ENCODE data around the gene SERPINA9.

Gene SERPINA9, protein sequence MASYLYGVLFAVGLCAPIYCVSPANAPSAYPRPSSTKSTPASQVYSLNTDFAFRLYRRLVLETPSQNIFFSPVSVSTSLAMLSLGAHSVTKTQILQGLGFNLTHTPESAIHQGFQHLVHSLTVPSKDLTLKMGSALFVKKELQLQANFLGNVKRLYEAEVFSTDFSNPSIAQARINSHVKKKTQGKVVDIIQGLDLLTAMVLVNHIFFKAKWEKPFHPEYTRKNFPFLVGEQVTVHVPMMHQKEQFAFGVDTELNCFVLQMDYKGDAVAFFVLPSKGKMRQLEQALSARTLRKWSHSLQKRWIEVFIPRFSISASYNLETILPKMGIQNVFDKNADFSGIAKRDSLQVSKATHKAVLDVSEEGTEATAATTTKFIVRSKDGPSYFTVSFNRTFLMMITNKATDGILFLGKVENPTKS

DNA sequence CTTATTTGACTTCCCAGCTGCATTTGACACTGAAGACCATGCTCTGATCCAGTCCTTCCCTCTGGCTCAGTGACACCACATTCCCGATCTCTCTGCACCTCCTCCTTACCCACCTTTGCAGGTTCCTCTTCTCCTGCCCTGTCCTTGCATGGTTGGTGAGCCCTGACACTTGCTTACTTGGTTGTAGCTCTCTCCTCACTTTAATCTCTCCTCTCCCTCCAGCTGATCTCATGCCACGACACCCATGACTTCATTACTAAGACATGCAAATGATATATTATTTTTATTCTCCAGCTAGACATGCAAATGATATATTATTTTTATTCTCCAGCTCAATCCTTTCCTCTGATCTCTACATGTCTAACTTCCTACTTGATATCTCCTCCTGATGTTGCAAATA, at the start of gene SERPINA9:
TSS of gene SERPINA9 (minus strand) at position 175 of the 400 bp plus-strand sequence. CDS start 6,357 bp downstream, outside the sequence.
- Histone ChIP-seq H3K36me3 (no peaks in the 10 kb centered on the region), H4K20me1 (no peaks in the 10 kb centered on the region), H3K4me2 (no peak within 1 kb of the TSS), H3K27me3 (no peaks in the 10 kb centered on the region), H3K27ac (no peak within 1 kb of the TSS), H3K4me3 (no peak within 1 kb of the TSS), H3K9ac (no peak within 1 kb of the TSS), H3K9me3 (peaks cover 22% of the 10 kb centered on the region), H3K4me1 (no peaks in the 10 kb centered on the region)
- TF ChIP-seq Cebpa-rat (IDR thresholded peaks at IDR 0.05) = no peak

DNA sequence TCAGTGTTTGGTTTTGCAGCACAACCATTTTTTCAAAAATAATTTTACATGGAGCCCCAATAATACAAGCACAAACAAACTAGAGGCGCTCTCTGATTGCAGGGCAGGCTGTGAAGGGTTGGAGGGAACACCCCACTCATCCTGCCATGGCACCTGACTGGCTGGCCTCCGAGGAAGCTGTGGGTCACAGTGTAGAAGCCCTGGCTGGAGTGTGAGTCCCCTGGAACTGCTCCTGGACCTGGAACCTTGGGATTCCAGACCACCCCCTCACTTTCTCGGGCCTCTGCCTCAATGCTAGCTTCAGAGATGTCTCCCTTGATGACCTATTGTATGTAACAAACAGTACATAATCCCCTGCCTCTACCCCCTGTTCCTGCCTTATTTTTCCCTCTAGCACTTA, 48.1 kb upstream of the SERPINA9 start:
- H3K4me1 ChIP-seq = no peaks in the 10 kb centered on the region
- no peaks in the 10 kb centered on the region for H3K36me3 ChIP-seq
- H3K9me3 ChIP-seq = peaks cover 7% of the 10 kb centered on the region; the same call in 1 of the 2 replicates
- no peak overlapping the region for H3K27ac ChIP-seq
- H3K27me3 ChIP-seq = no peaks in the 10 kb centered on the region
- no peak overlapping the region for H3K4me2 ChIP-seq
- no peaks in the 10 kb centered on the region for H4K20me1 ChIP-seq
- no peak overlapping the region for H3K9ac ChIP-seq
- H3K4me3 ChIP-seq = no peak overlapping the region
- no peak for TF ChIP-seq Cebpa-rat (IDR thresholded peaks at IDR 0.05)

DNA sequence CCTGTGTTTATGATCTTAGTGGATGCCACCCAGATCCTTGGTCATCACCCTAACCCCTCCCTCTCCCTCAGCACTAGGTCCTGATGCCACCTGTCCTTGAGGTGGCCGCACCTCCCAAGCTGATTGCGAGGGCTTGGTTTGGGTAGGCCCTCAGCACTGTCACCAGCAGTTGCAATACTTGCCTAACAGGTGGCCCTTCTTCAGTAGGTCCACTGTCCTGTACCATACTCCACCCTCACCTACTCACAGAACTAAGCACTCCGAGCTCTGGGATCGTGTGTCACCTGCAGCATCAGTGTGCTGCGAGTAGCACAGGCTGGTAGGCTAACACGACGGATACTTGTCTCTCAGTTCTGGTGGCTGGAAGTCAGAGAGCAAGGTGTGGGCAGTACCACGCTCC, 47.3 kb upstream of the SERPINA9 start:
- TF ChIP-seq Cebpa-rat (IDR thresholded peaks at IDR 0.05) = no peak
- Histone ChIP-seq H4K20me1 (no peaks in the 10 kb centered on the region), H3K9ac (no peak overlapping the region), H3K27ac (no peak overlapping the region), H3K4me3 (no peak overlapping the region), H3K36me3 (no peaks in the 10 kb centered on the region), H3K27me3 (no peaks in the 10 kb centered on the region), H3K9me3 (peaks cover 7% of the 10 kb centered on the region; the same call in 1 of the 2 replicates), H3K4me1 (no peaks in the 10 kb centered on the region), H3K4me2 (no peak overlapping the region)

DNA sequence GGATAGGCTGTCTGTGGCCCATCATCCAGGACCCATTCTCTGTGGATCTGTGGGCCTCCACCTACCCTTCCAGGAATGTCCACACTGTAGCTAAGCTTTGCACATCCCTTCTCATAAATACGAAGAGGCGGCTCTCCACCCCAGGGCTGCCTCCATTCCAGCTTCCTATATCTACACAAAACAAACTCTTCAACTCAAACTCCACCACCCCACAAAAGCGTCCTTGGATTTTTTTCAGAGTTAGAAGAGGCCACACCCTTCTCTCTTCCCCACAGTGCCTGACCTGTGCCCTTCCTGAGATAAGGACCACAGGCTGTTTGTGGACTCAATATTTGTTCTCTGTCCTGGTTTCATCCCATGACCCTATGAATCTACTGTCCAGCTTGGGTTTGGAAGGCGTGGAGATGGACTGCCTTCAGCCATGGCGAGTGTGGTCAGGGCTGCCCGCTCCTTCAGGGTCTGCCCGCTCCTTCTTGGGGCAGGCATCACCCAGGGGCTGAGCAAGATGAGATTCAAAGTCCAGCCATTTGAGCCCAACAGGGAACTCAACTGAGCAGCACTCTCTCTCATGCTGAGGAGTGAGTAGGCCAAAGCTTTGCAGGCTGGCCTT, 46.2 kb upstream of the SERPINA9 start:
- no peak overlapping the region for H3K4me3 ChIP-seq
- no peaks in the 10 kb centered on the region for H3K36me3 ChIP-seq
- no peaks in the 10 kb centered on the region for H4K20me1 ChIP-seq
- no peak overlapping the region for H3K27ac ChIP-seq
- no peaks in the 10 kb centered on the region for H3K4me1 ChIP-seq
- no peak overlapping the region for H3K4me2 ChIP-seq
- H3K9ac ChIP-seq = no peak overlapping the region
- no peak for TF ChIP-seq Cebpa-rat (IDR thresholded peaks at IDR 0.05)
- H3K9me3 ChIP-seq = peaks cover 7% of the 10 kb centered on the region; the same call in 1 of the 2 replicates
- H3K27me3 ChIP-seq = no peaks in the 10 kb centered on the region

DNA sequence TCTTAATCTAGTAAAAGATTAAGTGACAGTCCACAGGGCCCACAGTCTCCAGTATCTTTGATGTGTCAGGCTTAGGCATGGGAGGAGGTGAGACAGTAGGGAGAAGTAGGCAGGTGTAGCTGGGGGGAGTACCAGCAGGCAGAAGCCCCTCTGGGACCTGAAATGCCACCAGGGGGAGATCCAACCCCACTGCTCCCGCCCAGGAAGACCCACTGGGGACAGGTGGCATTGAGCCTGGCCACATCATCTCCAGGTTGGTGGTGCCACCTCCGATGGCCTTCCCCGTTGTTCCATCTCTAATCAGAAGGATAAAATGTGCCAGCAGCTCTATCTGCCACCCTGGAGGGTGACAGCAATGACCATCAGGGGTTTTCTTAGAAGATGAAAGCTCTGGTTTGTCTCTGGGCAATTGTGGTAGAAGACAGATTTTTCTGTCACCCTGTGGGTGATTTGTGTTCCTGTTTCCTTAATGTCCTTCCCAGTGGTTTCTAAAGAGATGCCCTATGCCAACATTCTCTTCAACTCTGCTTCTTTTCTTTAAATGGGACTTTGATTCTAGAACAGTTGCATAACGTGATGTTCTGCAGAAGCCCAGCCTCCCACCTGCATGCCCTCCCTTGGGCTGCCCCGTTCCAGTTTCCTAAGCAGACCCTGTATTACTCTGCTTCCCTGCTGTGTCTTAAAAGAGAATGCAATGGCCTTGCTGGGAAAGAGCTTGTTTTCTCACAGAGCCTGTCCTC, 45.5 kb upstream of the SERPINA9 start:
- Histone ChIP-seq H3K4me3 (no peak overlapping the region), H4K20me1 (no peaks in the 10 kb centered on the region), H3K4me2 (no peak overlapping the region), H3K9me3 (0 out of 2 replicates have a peak, but pooled peaks cover under 1% of the 10 kb centered on the region), H3K4me1 (no peaks in the 10 kb centered on the region), H3K9ac (no peak overlapping the region), H3K36me3 (no peaks in the 10 kb centered on the region), H3K27me3 (no peaks in the 10 kb centered on the region), H3K27ac (no peak overlapping the region)
- no peak for TF ChIP-seq Cebpa-rat (IDR thresholded peaks at IDR 0.05)

DNA sequence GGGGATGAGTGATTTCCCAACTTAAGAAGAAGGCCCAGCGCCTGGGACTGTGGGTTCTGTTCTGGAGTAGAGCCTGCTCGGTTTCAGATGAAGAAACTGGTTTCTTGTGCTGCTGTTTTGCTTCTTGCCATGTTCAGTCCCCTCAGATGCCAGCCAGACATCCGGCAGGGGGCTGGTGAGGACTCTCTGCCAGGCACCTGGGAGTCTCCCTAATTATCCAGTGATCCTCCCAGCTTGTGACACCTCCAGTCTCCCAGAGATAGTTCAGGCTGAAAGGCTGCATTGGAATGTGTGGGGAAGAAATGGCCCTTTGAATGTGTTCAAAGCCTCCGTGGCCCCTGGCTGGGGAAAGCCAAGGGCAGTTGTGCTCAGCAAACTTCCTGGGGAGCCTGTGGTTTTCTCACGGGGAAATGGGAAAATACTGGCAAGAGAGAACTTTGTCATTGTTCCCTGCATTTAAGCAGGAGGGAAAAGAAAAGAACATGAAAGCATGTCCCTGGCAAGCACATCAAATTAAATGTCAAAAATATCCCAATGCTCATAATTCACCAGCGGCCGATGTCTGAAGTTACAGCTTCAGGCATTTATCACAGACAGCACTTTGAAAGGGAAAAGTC, 41.8 kb upstream of the SERPINA9 start:
- no peaks in the 10 kb centered on the region for H4K20me1 ChIP-seq
- H3K9me3 ChIP-seq = no peaks in the 10 kb centered on the region
- H3K4me2 ChIP-seq = no peak overlapping the region
- no peak overlapping the region for H3K9ac ChIP-seq
- no peak overlapping the region for H3K27ac ChIP-seq
- no peak for TF ChIP-seq Cebpa-rat (IDR thresholded peaks at IDR 0.05)
- no peaks in the 10 kb centered on the region for H3K4me1 ChIP-seq
- H3K27me3 ChIP-seq = no peaks in the 10 kb centered on the region
- H3K4me3 ChIP-seq = no peak overlapping the region
- H3K36me3 ChIP-seq = no peaks in the 10 kb centered on the region

DNA sequence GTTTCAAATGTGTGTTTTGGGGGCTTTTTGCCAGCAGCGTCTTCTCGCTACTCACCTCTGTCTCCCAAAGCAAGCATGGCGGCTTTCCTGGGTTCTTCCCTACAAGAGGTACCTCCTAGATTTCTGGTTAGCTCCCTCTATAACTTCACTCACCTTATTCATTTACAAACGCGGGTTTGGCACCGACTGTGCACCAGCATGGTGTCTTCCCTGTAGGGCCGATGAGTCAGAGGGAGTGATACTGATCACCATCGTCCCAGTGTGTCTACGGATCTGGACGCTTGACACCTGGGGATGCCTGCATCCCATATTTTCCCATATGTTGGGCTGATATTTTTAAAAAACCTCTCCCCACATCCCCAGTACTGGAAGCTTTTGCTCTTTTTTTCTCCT, 41.2 kb upstream of the SERPINA9 start:
- Histone ChIP-seq H3K9me3 (no peaks in the 10 kb centered on the region), H3K4me1 (no peaks in the 10 kb centered on the region), H3K27ac (no peak overlapping the region), H4K20me1 (no peaks in the 10 kb centered on the region), H3K27me3 (no peaks in the 10 kb centered on the region), H3K4me2 (no peak overlapping the region), H3K9ac (no peak overlapping the region), H3K4me3 (no peak overlapping the region), H3K36me3 (no peaks in the 10 kb centered on the region)
- no peak for TF ChIP-seq Cebpa-rat (IDR thresholded peaks at IDR 0.05)

DNA sequence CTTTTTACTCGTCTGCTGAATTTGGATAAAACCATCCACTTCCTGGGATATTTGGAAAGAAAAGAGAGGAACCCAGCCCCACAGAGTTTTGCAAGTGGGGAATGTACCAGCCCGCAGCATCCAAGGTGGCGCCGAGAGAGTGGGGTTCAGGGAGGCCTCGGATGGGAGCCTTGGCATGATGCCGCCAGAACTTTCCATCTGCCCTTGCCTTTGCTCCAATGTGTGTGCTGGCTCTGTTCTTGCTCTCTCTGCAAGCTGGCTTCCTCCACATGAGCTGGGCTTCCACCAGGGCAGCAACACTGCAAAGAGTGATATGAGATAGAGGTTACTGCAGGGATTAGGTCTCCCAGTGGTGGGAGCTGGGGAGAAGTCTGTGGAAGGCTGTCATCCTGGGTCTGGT, 39.9 kb upstream of the SERPINA9 start:
- Histone ChIP-seq H3K4me2 (no peak overlapping the region), H3K27ac (no peak overlapping the region), H3K36me3 (no peaks in the 10 kb centered on the region), H3K4me3 (no peak overlapping the region), H3K9ac (no peak overlapping the region), H3K27me3 (no peaks in the 10 kb centered on the region), H3K4me1 (no peaks in the 10 kb centered on the region), H3K9me3 (no peaks in the 10 kb centered on the region), H4K20me1 (no peaks in the 10 kb centered on the region)
- TF ChIP-seq Cebpa-rat (IDR thresholded peaks at IDR 0.05) = no peak

DNA sequence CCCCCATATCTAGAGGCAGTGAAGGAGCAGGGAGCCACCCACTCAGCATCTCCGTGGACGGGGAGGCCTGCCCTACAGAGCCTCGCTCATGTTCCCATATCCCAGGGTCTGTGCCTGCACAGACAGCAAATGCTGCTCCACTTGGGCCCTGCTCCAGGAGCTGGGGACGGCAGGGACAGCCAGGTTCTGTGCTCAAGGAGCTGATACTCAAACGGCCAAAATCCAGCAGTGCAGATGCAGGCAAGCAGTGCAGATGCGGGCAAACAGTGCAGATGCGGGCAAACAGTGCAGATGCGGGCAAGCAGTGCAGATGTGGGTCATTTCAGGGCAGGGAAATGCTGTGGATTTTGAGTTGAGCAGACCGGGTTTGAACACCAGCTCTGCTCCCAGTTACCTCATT, 39.4 kb upstream of the SERPINA9 start:
- H3K4me1 ChIP-seq = no peaks in the 10 kb centered on the region
- H3K36me3 ChIP-seq = no peaks in the 10 kb centered on the region
- H3K4me3 ChIP-seq = no peak overlapping the region
- H4K20me1 ChIP-seq = no peaks in the 10 kb centered on the region
- H3K9me3 ChIP-seq = no peaks in the 10 kb centered on the region
- no peak overlapping the region for H3K4me2 ChIP-seq
- TF ChIP-seq Cebpa-rat (IDR thresholded peaks at IDR 0.05) = no peak
- H3K9ac ChIP-seq = no peak overlapping the region
- H3K27ac ChIP-seq = no peak overlapping the region
- H3K27me3 ChIP-seq = no peaks in the 10 kb centered on the region

Data from BLaER1 (cell line).